ENCODE measurements around the gene BRD1. TPM values are rescaled to one million over a fixed set of nuclear protein-coding genes. Genes with fewer than 3 reads are reported as not detected.
"Not testable (repeated sequence)": the region's sequence is repeated elsewhere in the genome, so short reads cannot be mapped to it uniquely, and the experiment has no call there.

Gene BRD1
- total and polyA plus RNA-seq, 5 donors from 2014 or later, result 2.0 to 133 (median 2.3) TPM

- not testable (repeated sequence) for ATAC-seq (ENCODE audit: low read depth in 2 of 2); H3K4me1 ChIP-seq (ENCODE audit: control insufficient read depth, insufficient read depth, low read length, poor library complexity, severe bottlenecking); H3K27me3 ChIP-seq (ENCODE audit: control insufficient read depth, insufficient read depth, low read length); H3K9me3 ChIP-seq (ENCODE audit: control insufficient read depth in 2 of 2, low read length in 2 of 2); H3K36me3 Mint-ChIP-seq; H3K9me3 Mint-ChIP-seq; H3K4me3 ChIP-seq (ENCODE audit: low read depth, low read length); H3K4me3 Mint-ChIP-seq; H3K27ac Mint-ChIP-seq; DNase-seq; H3K27me3 Mint-ChIP-seq; H3K27ac ChIP-seq (ENCODE audit: insufficient read depth, low read length, poor library complexity, severe bottlenecking)
- H3K36me3 ChIP-seq (ENCODE audit: control insufficient read depth, insufficient read depth, low read length), result peaks cover 62% of the 10 kb centered on the region
- peaks cover 0 to 24% (median 6%) of the 10 kb centered on the region in 4 donors for H3K4me1 Mint-ChIP-seq
Observed at GRCh38 chr22:49781886-49782285, 45.8 kb downstream of the BRD1 start.

GRCh38 chr22:49781289-49781782, 46.3 kb downstream of the BRD1 start:
- Histone ChIP-seq H3K27ac (ENCODE audit: insufficient read depth, low read length, poor library complexity, severe bottlenecking) (no peak overlapping the region), H3K9me3 (ENCODE audit: control insufficient read depth in 2 of 2, low read length in 2 of 2) (no peaks in the 10 kb centered on the region), H3K27me3 (ENCODE audit: control insufficient read depth, insufficient read depth, low read length) (no peaks in the 10 kb centered on the region), H3K4me3 (ENCODE audit: low read depth, low read length) (no peak overlapping the region), H3K36me3 (ENCODE audit: control insufficient read depth, insufficient read depth, low read length) (peaks cover 62% of the 10 kb centered on the region), H3K4me1 (ENCODE audit: control insufficient read depth, insufficient read depth, low read length, poor library complexity, severe bottlenecking) (peaks cover 5% of the 10 kb centered on the region)
- Mint-ChIP-seq H3K4me3 (no peak overlapping the region), H3K27me3 (no peaks in the 10 kb centered on the region), H3K27ac (no peak overlapping the region), H3K9me3 (peaks cover 0 to 2% (median 0%) of the 10 kb centered on the region in 7 donors), H3K36me3 (peaks cover 8% of the 10 kb centered on the region), H3K4me1 (peaks cover 0 to 20% (median 6%) of the 10 kb centered on the region in 4 donors)
- peak in 1 of 3 donors; percentile 36 for DNase-seq
- no peak for ATAC-seq (ENCODE audit: low read depth in 2 of 2)

GRCh38 chr22:49780698-49781288, 46.9 kb downstream of the BRD1 start:
- Mint-ChIP-seq H3K4me1 (peaks cover 0 to 15% (median 6%) of the 10 kb centered on the region in 4 donors), H3K27ac (no peak overlapping the region), H3K27me3 (no peaks in the 10 kb centered on the region), H3K9me3 (peaks cover 0 to 2% (median 0%) of the 10 kb centered on the region in 7 donors), H3K36me3 (peaks cover 4% of the 10 kb centered on the region), H3K4me3 (no peak overlapping the region)
- peaks cover 5% of the 10 kb centered on the region for H3K4me1 ChIP-seq (ENCODE audit: control insufficient read depth, insufficient read depth, low read length, poor library complexity, severe bottlenecking)
- H3K9me3 ChIP-seq (ENCODE audit: control insufficient read depth in 2 of 2, low read length in 2 of 2), result no peaks in the 10 kb centered on the region
- no peaks in the 10 kb centered on the region for H3K27me3 ChIP-seq (ENCODE audit: control insufficient read depth, insufficient read depth, low read length)
- ATAC-seq (ENCODE audit: low read depth in 2 of 2), result no peak
- DNase-seq, result no peak
- H3K36me3 ChIP-seq (ENCODE audit: control insufficient read depth, insufficient read depth, low read length), result peaks cover 62% of the 10 kb centered on the region
- H3K27ac ChIP-seq (ENCODE audit: insufficient read depth, low read length, poor library complexity, severe bottlenecking), result no peak overlapping the region
- H3K4me3 ChIP-seq (ENCODE audit: low read depth, low read length), result no peak overlapping the region

DNA sequence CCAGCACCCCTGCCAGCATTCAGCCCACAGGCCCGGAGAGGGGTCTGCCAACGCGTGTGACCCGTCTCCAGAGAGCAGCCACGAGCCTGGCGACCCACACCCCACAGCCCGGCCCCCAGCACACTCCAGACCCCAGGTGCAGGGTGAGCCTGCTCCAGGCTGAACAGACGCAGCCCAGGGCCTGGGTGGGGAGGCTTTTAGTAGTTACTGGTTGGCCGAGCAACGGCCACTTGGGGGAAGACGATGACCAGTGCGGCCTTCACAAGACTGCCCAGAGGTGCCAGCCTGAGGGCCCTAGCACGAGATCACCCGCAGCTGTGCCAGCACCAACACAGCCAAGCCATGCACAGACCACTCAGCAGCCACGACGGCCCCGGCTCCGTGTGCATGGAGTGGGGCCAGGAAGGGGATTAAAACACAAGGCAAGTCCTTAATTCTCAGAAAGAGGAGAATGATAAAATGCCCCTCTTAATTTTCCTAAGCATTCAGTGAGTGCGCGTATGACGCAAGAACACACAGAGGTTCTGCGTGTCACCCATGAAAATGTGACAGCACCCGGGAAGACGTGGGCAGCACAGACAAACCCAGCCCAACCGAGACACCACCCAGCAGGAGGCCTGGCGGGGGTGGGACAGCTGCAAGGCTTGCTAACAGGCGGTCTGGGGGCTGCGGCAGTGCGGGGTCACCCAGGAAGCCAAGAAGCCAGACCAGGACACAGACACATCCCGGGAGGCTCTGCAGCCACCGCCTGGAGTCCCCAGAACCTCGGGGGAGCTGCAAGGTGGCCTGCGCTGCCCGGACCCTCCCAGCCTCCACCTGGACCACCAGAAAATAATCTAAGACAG, 47.6 kb downstream of the BRD1 start:
- Mint-ChIP-seq H3K4me3 (peak overlapping the region in 1 of 4 donors; percentile 27), H3K9me3 (peaks cover 0 to 2% (median 0%) of the 10 kb centered on the region in 7 donors), H3K36me3 (peaks cover 4% of the 10 kb centered on the region), H3K27me3 (no peaks in the 10 kb centered on the region), H3K27ac (no peak overlapping the region), H3K4me1 (peaks cover 0 to 13% (median 6%) of the 10 kb centered on the region in 4 donors)
- ATAC-seq (ENCODE audit: low read depth in 2 of 2), result no peak
- Histone ChIP-seq H3K9me3 (ENCODE audit: control insufficient read depth in 2 of 2, low read length in 2 of 2) (no peaks in the 10 kb centered on the region), H3K4me1 (ENCODE audit: control insufficient read depth, insufficient read depth, low read length, poor library complexity, severe bottlenecking) (peaks cover 5% of the 10 kb centered on the region), H3K4me3 (ENCODE audit: low read depth, low read length) (no peak overlapping the region), H3K27ac (ENCODE audit: insufficient read depth, low read length, poor library complexity, severe bottlenecking) (no peak overlapping the region), H3K27me3 (ENCODE audit: control insufficient read depth, insufficient read depth, low read length) (no peaks in the 10 kb centered on the region), H3K36me3 (ENCODE audit: control insufficient read depth, insufficient read depth, low read length) (peaks cover 59% of the 10 kb centered on the region)
- DNase-seq, result no peak

DNA sequence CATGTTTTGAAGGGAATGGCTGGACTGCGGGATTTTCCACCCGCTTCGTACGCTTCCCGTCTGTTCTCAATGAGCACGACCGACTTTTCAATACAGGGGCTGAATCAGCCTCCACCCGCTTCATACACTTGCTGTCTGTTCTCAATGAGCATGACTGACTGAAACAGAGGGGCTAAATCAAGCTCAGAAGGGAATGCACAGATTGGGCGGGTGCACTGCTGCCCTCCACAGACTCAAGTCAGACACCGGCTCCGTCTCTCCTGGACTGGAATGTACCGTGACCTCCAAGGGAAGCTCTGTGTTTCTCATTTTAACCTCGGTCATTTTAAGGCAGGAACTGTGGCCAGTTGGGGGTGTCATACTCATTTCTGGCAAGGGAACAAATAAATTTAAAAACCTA, 48.5 kb downstream of the BRD1 start:
- Histone ChIP-seq H3K9me3 (ENCODE audit: control insufficient read depth in 2 of 2, low read length in 2 of 2) (no peaks in the 10 kb centered on the region), H3K36me3 (ENCODE audit: control insufficient read depth, insufficient read depth, low read length) (peaks cover 59% of the 10 kb centered on the region), H3K27ac (ENCODE audit: insufficient read depth, low read length, poor library complexity, severe bottlenecking) (no peak overlapping the region), H3K4me3 (ENCODE audit: low read depth, low read length) (no peak overlapping the region), H3K4me1 (ENCODE audit: control insufficient read depth, insufficient read depth, low read length, poor library complexity, severe bottlenecking) (peaks cover 5% of the 10 kb centered on the region), H3K27me3 (ENCODE audit: control insufficient read depth, insufficient read depth, low read length) (no peaks in the 10 kb centered on the region)
- DNase-seq (no peak), ATAC-seq (ENCODE audit: low read depth in 2 of 2) (no peak)
- H3K36me3 Mint-ChIP-seq, result peaks cover 8% of the 10 kb centered on the region
- H3K27me3 Mint-ChIP-seq, result no peaks in the 10 kb centered on the region
- peaks cover 0 to 2% (median 0%) of the 10 kb centered on the region in 7 donors for H3K9me3 Mint-ChIP-seq
- no peak overlapping the region for H3K27ac Mint-ChIP-seq
- no peak overlapping the region for H3K4me3 Mint-ChIP-seq
- H3K4me1 Mint-ChIP-seq, result peaks cover 0 to 13% (median 7%) of the 10 kb centered on the region in 4 donors

GRCh38 chr22:49777569-49778249, 50.0 kb downstream of the BRD1 start:
- Mint-ChIP-seq H3K27me3 (no peaks in the 10 kb centered on the region), H3K4me1 (peaks cover 0 to 16% (median 4%) of the 10 kb centered on the region in 4 donors), H3K9me3 (peaks cover 0 to 2% (median 0%) of the 10 kb centered on the region in 7 donors), H3K27ac (peak overlapping the region in 2 of 3 donors; percentile 10 to 55), H3K4me3 (no peak overlapping the region), H3K36me3 (peaks cover 12% of the 10 kb centered on the region)
- H3K4me1 ChIP-seq (ENCODE audit: control insufficient read depth, insufficient read depth, low read length, poor library complexity, severe bottlenecking), result peaks cover 5% of the 10 kb centered on the region
- no peaks in the 10 kb centered on the region for H3K9me3 ChIP-seq (ENCODE audit: control insufficient read depth in 2 of 2, low read length in 2 of 2)
- H3K27ac ChIP-seq (ENCODE audit: insufficient read depth, low read length, poor library complexity, severe bottlenecking), result no peak overlapping the region
- H3K27me3 ChIP-seq (ENCODE audit: control insufficient read depth, insufficient read depth, low read length), result no peaks in the 10 kb centered on the region
- peaks cover 60% of the 10 kb centered on the region for H3K36me3 ChIP-seq (ENCODE audit: control insufficient read depth, insufficient read depth, low read length)
- DNase-seq, result no peak
- ATAC-seq (ENCODE audit: low read depth in 2 of 2), result no peak
- H3K4me3 ChIP-seq (ENCODE audit: low read depth, low read length), result no peak overlapping the region

DNA sequence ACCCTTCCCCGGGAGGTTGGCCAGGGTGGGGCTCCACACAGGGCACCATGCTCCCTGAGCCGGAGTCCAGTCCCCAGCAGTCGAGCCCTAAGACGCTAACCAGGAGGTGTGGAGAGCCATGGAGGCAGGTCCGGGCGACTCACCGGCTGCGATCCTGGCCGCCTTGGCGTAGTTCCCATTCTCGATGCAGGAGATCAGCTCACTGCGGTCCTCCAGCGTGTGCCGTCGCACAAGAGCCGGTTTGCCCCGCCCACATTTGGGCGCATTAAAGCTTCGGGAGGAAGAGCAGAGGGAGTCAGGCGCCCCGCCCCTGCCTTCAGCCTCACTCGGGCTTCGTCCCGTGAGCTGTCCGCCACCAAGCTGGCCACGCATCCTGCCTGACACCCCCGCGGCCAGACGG, 50.8 kb downstream of the BRD1 start:
- H3K27ac Mint-ChIP-seq, result no peak overlapping the region
- peaks cover 12% of the 10 kb centered on the region for H3K36me3 Mint-ChIP-seq

More for the DNA sequence above, 50.8 kb downstream of the BRD1 start:
- Histone ChIP-seq H3K27ac (ENCODE audit: insufficient read depth, low read length, poor library complexity, severe bottlenecking) (no peak overlapping the region), H3K27me3 (ENCODE audit: control insufficient read depth, insufficient read depth, low read length) (no peaks in the 10 kb centered on the region), H3K4me3 (ENCODE audit: low read depth, low read length) (no peak overlapping the region), H3K36me3 (ENCODE audit: control insufficient read depth, insufficient read depth, low read length) (peaks cover 59% of the 10 kb centered on the region), H3K4me1 (ENCODE audit: control insufficient read depth, insufficient read depth, low read length, poor library complexity, severe bottlenecking) (peaks cover 5% of the 10 kb centered on the region), H3K9me3 (ENCODE audit: control insufficient read depth in 2 of 2, low read length in 2 of 2) (no peaks in the 10 kb centered on the region)
- H3K27me3 Mint-ChIP-seq, result no peaks in the 10 kb centered on the region
- peaks cover 0 to 2% (median 0%) of the 10 kb centered on the region in 7 donors for H3K9me3 Mint-ChIP-seq
- peaks cover 0 to 16% (median 4%) of the 10 kb centered on the region in 4 donors for H3K4me1 Mint-ChIP-seq
- H3K4me3 Mint-ChIP-seq, result no peak overlapping the region
- DNase-seq (no peak), ATAC-seq (ENCODE audit: low read depth in 2 of 2) (no peak)

Measured in CD4-positive, CD25-positive, alpha-beta regulatory T cell (primary cell).